Choroid plexus epithelial cell (primary cell): ENCODE measurements around the gene RUSF1.
"Not testable (repeated sequence)": the region's sequence is repeated elsewhere in the genome, so short reads cannot be mapped to it uniquely, and the experiment has no call there.

ENCODE experiments used
- DNase-seq: peaks from one replicate; pipeline ENCODE4 v3.0.0-alpha.2; 2010; ENCODE audit warnings: low read depth
- H3K4me3 ChIP-seq: 2 replicates; pipeline ENCODE4 v1.5.1; 2011; ENCODE audit warnings: low read depth, mild to moderate bottlenecking, control low read depth, low read length, moderate library complexity
- CTCF ChIP-seq: conservative IDR thresholded peaks from 2 replicates; pipeline ENCODE4 v1.5.1; 2011; ENCODE audit warnings: low read depth, mild to moderate bottlenecking, control low read depth, inconsistent platforms, low read length, moderate library complexity

RUSF1 gene

GRCh38 chr16:31486045-31486444 is 22.1 kb downstream of the RUSF1 start:
- no peak overlapping the region for H3K4me3 ChIP-seq
- no peak for DNase-seq
- no peak for TF ChIP-seq CTCF

GRCh38 chr16:31485571-31485970 is 22.6 kb downstream of the RUSF1 start:
- no peak overlapping the region for H3K4me3 ChIP-seq
- TF ChIP-seq CTCF, result no peak
- DNase-seq, result no peak

- H3K4me3 ChIP-seq, result no peak overlapping the region
- peak; percentile 17 for DNase-seq
- TF ChIP-seq CTCF, result no peak
Observed at GRCh38 chr16:31484491-31485171, 23.6 kb downstream of the RUSF1 start.

- not testable (repeated sequence) for H3K4me3 ChIP-seq, DNase-seq
Observed at GRCh38 chr16:31484048-31484447, 24.1 kb downstream of the RUSF1 start.

GRCh38 chr16:31483081-31483480 is 25.1 kb downstream of the RUSF1 start, which contains the start of gene SLC5A2:
SLC5A2 (plus strand) TSS chr16:31483123; CDS start chr16:31483137, 14 bp downstream.
- no peak for TF ChIP-seq CTCF
- H3K4me3 ChIP-seq, result no peak within 1 kb of the TSS
- no peak for DNase-seq

GRCh38 chr16:31480851-31481536 is 27.2 kb downstream of the RUSF1 start:
- DNase-seq, result peak; percentile 27
- no peak for TF ChIP-seq CTCF
- no peak overlapping the region for H3K4me3 ChIP-seq

- H3K4me3 ChIP-seq, result no peak overlapping the region
Observed at GRCh38 chr16:31479751-31480150, 28.4 kb downstream of the RUSF1 start.

More at GRCh38 chr16:31479751-31480150, 28.4 kb downstream of the RUSF1 start:
- no peak for TF ChIP-seq CTCF
- no peak for DNase-seq
